Stimulated activated CD4-positive, alpha-beta T cell treated with anti-CD3 and anti-CD28 coated beads, Interleukin-12 subunit alpha, Interleukin-12 subunit beta, amount 100 ng/mL, for 48 hours (primary cell): ENCODE results near the gene SSTR5.

Experiments
- DNase-seq, 3 donors: peaks; one replicate each; pipeline ENCODE4 v3.0.0-alpha.2; 2020; ENCODE audit warnings: low read depth in 2 of 3, low spot score in 1 of 3

Gene SSTR5

DNA sequence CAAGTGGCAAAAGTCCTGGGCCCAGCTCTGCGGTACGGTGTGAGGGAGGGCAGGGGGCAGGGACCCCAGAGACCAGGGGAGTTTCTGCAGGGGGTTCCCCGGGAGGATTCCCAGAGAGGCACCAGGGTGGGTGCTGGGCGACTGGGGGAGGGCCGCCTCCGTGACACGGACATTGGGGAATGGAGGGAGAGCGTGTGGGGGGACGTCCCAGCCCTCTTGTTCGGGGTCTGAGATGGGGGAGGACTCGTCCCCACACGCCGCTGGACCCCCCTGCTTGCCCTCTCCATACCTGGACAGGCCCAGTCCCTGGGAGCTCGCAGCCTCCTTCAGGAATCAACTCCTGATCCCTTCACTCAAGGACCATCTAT is 49.8 kb downstream of the SSTR5 start:
- DNase-seq, result no peak

DNA sequence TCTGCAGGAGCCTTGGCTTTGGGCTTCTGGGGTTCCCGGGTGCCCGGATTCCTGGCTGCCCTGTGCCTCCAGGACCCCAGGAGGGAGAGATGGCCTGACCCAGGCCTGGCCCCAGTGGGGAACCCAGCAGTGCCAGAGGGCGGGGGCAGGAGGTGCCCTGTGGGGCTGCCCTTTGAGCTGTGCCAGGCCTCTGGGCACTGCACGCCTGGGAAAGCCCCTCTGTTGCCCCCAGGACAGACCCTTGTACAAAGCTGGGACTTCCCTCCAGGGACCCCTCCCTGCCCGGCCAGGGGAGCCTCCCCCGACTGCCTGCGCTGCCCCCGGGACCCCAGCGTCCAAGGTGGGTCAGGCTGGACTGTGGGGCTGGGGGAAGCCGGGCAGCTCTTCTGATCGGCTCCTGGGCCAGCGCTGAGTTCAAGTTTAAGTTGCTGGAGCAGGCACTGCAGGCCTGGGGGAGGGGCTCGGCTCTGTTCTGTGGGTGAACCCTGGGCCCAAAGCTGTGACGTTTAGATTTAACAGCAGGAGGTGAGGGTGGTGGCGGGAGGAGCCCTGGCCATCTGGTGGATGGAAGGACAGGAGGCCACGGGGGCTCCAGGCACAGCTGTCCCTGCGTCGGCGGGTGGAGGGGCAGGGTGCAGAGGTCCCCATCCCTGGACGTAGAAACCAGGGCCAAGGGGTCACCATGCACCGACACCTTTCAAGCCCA is 51.1 kb downstream of the SSTR5 start:
- no peak for DNase-seq

DNA sequence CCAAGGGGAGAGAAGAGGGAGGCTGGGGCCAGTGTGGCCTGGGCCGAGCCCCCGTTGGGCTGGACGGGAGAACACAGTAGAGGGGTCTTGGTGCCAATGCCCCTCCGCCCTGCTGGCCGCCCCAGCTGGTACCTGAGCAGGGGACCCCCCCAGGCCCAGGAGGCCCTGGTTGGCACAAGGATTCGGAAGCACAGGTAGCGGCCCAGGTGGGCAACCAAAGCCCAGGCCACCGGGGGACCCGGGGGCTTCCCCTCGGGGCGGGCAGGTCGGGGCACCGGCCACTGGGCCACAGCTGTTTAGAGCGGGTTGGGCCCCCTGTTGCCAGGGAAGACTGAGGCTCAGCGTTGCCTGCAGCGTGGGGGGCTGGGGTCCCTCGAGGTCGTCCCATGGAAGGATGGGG is 51.7 kb downstream of the SSTR5 start:
- DNase-seq, result no peak

DNA sequence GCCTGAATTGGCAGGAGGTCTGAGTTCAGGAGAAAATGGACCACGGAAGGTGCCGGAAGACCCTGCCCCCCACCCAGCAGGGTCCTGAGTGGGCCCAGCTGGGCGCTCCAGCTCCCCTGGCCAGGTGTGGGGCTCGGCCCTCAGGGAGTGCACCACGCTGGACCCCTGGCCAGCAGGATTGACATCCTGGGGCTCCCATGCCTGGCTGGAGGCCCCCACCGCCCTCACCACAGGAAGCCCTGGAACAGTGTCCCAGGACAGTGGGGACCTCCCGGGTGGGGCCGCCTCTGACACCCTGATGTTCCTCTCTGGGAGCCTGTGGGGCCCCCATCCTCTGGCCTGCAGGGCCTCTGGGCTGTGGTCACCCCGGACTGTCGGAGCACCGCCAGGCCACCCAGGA is 52.2 kb downstream of the SSTR5 start:
- no peak for DNase-seq

DNA sequence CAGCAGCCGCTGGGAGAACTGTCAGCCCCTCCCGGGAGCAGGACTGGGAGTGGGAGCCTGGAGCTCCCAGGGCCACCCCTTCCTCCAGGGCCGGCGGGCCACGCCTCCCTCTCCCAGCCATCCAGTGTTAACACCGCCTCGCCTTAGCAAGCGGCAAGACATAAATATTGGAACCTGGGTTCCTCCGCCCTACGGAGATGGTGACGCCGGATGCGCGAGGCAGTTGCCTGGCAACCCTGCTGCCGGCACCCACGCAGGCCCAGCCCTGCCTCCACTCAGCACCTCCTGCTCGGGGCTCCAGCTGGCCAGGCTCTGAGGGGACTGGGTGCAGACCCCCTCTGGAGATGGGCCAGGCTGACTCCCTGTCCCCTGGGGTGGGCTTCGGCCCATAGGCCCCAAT is 52.9 kb downstream of the SSTR5 start:
- DNase-seq, result peak in 1 of 3 donors; percentile 18

DNA sequence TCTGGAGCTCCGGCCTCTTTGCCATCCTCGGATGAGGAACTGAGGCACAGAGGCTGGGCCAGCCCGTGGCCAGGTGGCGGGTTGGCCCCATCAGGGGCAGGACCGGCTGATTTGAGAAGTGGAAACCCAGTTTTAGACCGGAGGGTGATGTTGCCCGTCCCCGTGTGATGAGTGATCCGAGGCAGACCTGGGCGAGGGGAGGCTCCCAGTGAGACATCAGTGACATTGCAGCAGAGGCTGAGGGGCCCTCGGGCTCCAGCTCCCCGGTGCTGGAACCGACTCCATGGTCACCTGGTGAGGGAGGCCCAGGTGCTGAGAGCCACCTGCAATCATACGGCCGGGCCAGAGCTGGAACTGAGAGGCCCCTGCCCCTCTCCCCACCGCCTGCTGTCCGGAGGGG is 53.5 kb downstream of the SSTR5 start:
- DNase-seq, result no peak

DNA sequence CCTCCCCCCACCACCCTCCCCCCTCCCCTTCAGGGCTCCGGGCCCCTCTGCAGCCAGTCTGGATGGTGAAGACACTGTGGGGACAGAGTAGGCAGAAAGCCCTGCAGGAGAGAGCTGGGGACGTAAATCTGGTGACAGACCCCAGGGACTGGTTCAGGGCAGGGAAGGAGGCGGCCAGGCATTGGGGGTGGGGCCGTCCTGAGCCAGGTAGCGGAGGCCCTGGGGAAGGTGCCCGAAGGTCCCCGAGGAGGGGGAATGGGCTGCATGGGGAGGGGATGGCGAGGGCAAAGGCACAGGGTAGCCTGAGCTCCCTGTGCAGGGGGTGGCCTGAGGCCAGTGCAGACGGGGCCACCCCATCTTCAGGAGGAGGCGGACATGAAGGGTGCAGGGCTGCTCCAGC is 54.0 kb downstream of the SSTR5 start:
- DNase-seq, result no peak

DNA sequence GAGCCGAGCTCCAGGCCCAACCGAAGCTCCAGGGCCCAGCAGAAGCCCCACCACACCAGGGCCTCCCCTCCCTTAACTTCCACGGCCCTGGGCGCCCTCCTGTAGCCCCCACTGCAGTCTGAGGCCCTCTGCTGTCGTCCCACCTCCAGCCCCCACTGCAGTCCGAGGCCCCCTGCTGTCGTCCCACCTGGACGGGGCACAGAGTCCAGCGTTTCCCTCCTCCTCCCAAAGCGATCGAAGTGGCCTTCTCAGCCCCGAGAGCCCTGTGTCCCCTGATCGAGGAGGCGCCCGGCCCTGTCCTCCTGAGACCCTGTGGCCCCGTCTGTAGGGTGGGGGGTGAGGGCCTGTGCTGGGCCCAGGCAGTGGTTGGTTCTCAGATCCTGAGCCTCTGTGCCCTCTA is 54.6 kb downstream of the SSTR5 start:
- DNase-seq, result no peak

DNA sequence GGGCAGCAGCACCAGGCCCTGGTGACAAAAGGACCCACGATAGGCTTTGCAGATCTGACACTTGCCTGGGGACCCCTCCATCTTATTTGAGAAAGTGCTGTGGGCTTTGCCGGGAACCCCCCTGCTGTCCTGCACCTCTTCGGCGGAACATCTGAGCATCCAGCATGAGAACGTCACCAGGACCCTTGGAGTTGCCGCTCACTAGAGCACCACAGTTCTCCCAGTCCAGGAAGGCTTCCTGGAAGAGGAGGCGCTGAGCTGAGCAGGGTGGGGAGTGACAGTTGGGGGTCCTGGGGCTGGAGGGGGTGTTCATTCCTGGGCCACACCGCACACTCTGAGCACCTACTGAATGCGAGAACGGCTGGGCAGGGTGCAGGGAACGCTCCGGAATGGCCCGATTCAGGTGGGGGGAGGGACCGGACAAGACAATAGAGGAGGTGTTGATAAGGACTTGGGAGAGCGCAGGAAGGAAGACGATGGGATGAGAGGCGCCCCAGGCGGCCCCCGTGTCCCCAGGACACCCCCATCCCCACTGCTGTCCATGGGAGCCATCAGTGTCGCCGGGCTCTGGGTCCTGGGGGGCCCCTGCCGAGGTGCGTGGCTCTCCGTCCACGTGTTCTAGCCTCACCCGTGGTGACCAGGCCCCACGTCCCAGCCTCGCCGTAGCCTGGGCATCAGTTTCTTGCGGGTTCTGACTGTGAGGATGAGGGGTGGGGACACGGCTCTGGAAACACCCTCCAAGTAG is 55.6 kb downstream of the SSTR5 start:
- no peak for DNase-seq

DNA sequence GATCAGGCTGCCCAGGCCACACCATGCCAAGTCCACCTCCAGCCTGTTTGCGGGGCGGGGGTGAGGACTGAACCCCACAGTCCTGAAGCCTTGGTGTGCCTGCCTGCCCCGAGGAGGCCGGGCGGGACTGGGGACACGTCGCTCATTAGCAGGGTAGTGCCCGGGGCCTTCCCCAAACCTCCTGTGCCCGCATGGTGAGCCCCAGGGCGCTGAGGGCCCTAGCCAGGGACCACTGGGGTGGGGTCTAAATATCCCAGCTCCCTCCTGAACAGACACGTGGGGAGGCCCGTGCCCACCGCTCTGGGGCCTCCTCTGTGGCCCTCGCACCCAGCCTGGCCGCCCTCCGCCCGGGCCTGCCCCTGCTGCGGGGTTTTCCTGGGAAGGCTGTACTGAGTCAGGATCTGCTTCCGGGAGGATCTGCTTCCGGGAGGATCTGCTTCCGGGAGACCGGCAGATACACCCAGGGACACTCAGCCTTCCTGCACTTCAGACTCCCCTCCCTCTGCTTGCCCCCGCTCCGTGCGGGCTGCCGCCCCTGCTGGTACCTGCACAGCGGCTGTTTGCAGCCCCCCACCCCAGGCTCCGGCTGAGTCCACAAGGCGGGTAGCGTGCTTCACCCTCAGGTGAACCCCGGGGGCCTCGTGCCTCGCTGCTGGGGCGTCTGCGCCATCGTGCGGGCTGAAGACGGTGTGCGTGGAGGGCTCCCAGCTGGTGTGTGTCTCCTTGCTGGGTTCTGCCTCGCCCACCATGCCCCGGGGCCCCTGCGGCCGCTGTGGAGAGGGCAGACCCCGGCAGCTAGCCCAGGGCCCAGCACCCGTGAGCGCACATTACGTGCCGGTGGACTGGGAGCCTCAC is 56.8 kb downstream of the SSTR5 start:
- no peak for DNase-seq

DNA sequence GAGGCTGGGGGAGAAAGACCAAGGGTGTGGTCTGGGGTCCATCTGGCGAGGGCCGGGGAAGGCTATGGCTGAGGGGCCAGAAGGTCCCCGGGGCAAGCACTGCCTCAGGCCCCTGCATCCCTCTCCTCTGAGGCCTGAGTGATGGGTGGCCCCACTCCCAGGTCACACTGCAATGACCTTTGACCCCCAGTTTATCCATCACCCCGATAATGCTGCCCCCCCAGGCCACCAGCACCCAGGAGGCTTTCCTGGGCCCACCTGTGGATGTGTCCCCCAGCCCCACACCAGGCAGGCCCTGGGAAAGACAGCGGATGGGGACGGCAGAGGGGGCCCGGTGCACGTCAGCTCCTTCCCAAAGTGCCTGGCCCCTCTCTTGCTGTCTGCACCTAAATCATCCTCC is 57.8 kb downstream of the SSTR5 start:
- DNase-seq, result no peak
